Activated CD4-positive, CD25-positive, alpha-beta regulatory T cell treated with anti-CD3 and anti-CD28 coated beads, Interleukin-2, amount 50 U/mL, for 24 hours (primary cell): ENCODE results near the gene TDRD7.
"Not testable (repeated sequence)": the region's sequence is repeated elsewhere in the genome, so short reads cannot be mapped to it uniquely, and the experiment has no call there.

Source experiments
- ATAC-seq, 2 donors: fragments of 150-1000 bp; cut with Tn5 transposase; one replicate each; pipeline ENCODE4 v1.10.0; 2021; ENCODE audit warnings: mild to moderate bottlenecking in 1 of 2, moderate library complexity in 1 of 2

TDRD7 gene

GRCh38 chr9:97480174-97480573 is 68.3 kb downstream of the TDRD7 start:
- no peak for ATAC-seq

GRCh38 chr9:97480749-97481148 is 68.9 kb downstream of the TDRD7 start:
- no peak for ATAC-seq

GRCh38 chr9:97484134-97484533 is 72.2 kb downstream of the TDRD7 start:
- ATAC-seq: no peak

- ATAC-seq: no peak
Observed at GRCh38 chr9:97487107-97487506, 75.2 kb downstream of the TDRD7 start.

- ATAC-seq: no peak
Observed at GRCh38 chr9:97487861-97488260, 76.0 kb downstream of the TDRD7 start.

GRCh38 chr9:97491216-97491999 is 79.5 kb downstream of the TDRD7 start:
- no peak for ATAC-seq

GRCh38 chr9:97497558-97498375 is 85.9 kb downstream of the TDRD7 start:
- not testable (repeated sequence) for ATAC-seq

GRCh38 chr9:97498846-97499245 is 87.0 kb downstream of the TDRD7 start:
- not testable (repeated sequence) for ATAC-seq

GRCh38 chr9:97500263-97500662 is 88.4 kb downstream of the TDRD7 start:
- ATAC-seq: no peak

- no peak for ATAC-seq
Observed at GRCh38 chr9:97500765-97501176, 88.9 kb downstream of the TDRD7 start.

- ATAC-seq: peak; percentile 62 to 68
Observed at GRCh38 chr9:97501177-97501971, 89.5 kb downstream of the TDRD7 start, which contains the start of gene TMOD1. Gene TMOD1 (plus strand): TSS chr9:97501666. CDS start chr9:97524189, 22,523 bp downstream.

GRCh38 chr9:97501972-97502221 is 90.0 kb downstream of the TDRD7 start:
- ATAC-seq: peak in 1 of 2 donors; percentile 20

GRCh38 chr9:97502222-97502983 is 90.5 kb downstream of the TDRD7 start:
- ATAC-seq: peak in 1 of 2 donors; percentile 9

- ATAC-seq: no peak
Observed at GRCh38 chr9:97502984-97503861, 91.3 kb downstream of the TDRD7 start.

GRCh38 chr9:97503862-97504210 is 91.9 kb downstream of the TDRD7 start:
- no peak for ATAC-seq

GRCh38 chr9:97504381-97505216 is 92.7 kb downstream of the TDRD7 start:
- no peak for ATAC-seq

- ATAC-seq: no peak
Observed at GRCh38 chr9:97505845-97506244, 93.9 kb downstream of the TDRD7 start.

- ATAC-seq: no peak
Observed at GRCh38 chr9:97506306-97506705, 94.4 kb downstream of the TDRD7 start.

- no peak for ATAC-seq
Observed at GRCh38 chr9:97506787-97507186, 94.9 kb downstream of the TDRD7 start.

- no peak for ATAC-seq
Observed at GRCh38 chr9:97507428-97507984, 95.6 kb downstream of the TDRD7 start.
